ENCODE data around the gene CCDC57.
"Not testable (repeated sequence)": the region's sequence is repeated elsewhere in the genome, so short reads cannot be mapped to it uniquely, and the experiment has no call there.

Gene CCDC57

DNA sequence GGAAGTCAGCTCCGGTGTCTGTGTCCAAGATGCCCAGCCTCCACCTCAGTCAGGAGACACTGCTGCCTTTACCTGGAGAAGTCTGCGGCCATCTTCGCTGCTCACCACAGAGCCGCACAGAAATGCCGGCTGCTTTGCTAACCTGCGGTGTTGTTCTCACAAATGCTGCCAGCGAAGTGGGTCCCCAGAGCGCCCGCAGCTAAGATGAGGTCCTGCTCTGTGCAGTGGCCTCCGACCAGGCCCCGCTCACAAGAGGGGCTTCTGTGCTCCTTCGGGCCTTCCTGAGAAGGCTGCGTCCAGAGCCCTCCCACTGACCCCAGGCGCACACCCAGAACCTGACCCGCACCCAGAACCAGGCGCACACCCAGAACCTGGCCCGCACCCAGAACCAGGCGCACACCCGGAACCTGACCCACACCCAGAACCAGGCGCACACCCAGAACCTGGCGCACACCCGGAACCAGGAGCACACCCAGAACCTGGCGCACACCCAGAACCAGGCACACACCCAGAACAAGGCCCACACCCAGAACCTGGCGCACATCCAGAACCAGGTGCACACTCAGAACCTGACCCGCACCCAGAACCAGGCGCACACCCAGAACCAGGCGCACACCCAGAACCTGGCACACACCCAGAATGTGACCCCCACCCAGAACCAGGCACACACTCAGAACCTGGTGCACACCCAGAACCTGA is 63.1 kb downstream of the CCDC57 start:
- DNase-seq, result no peak

GRCh38 chr17:82148997-82149396 is 63.6 kb downstream of the CCDC57 start:
- DNase-seq, result no peak

GRCh38 chr17:82148011-82148410 is 64.6 kb downstream of the CCDC57 start:
- no peak for DNase-seq

- DNase-seq, result no peak
Observed at GRCh38 chr17:82146663-82147654, 65.7 kb downstream of the CCDC57 start.

DNA sequence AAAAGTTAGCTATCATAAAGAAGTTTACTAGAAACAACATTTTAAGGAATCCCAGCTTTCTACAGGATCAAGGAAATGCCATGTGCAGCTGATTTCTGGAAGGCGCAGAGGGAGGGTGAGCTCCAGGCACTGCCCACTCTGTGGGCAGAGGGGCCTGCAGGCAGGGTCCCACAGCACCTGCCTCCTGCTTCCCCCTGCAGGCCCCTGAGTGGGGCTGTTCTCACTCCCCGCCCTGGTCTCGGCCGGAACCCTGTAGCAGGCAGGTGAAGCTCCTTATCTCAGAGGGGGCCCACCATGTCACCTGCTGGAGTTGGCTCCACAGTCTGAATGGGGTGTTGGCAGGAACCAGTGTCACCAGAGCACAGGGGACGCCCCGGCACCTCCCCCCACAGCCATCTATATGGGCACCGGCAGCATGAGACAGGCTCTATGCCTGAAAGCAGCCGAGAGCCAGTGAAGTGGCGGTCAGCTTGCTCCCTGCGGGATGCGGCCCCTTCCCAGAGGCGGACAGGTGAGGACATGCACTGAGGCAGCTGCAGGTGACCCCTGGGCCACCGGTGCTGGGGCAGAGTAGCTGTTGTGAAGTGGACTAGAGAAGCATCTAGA is 67.0 kb downstream of the CCDC57 start:
- no peak for DNase-seq

DNA sequence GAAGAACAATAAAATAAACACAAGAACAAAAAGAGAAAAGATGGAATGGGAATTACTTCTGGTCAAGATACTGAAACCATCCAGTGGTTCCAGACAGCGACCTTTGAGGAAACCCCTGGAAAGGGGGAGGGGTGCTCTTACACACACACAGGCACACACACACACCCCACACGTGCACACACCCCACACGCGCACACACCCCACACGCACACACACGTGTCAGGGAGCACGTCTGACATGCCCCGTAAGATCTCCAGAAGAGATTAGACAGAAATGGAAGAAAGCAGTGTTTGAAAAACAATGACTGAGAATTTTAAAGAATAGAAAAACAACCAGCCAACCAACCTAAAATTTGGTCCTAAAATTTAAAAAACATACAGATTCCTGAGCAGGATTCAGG is 69.3 kb downstream of the CCDC57 start:
- no peak for DNase-seq

DNA sequence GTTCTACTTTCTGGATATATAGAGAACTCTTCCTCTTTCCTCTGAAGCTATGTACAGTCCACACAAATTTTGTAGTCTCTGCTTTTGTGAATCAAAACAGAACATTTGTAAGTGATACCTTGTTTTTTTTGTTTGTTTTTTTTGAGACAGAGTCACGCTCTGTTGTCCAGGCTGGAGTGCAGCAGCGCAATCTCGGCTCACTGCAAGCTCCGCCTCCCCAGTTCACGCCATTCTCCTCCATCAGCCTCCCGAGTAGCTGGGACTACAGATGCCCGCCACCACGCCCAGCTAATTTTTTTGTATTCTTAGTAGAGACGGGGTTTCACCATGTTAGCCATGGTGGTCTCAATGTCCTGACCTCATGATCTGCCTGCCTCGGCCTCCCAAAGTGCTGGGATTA is 72.7 kb downstream of the CCDC57 start:
- DNase-seq, result not testable (repeated sequence)

GRCh38 chr17:82138511-82138992 is 74.1 kb downstream of the CCDC57 start:
- DNase-seq, result no peak

DNA sequence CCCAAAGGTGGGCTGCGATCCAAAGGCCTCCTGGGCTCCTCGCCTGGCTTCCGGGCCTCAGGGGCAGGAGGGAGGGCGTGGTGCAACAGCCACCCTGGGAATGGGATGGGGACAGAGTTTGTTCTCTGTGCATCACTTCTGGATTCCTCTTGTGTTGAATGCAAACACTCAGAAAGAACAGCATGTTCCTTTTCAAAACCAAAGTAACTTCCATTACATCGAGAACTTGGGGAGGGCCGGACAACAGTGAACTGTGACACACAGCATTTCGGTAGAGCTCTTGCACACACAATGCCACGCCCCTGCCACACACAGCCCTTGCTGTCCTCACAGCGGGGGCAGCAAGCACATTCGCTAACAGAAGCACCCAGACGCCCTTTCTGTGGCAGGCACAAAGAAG is 78.5 kb downstream of the CCDC57 start:
- no peak for DNase-seq

- DNase-seq, result not testable (repeated sequence)
Observed at GRCh38 chr17:82133166-82133953, 79.3 kb downstream of the CCDC57 start.

DNA sequence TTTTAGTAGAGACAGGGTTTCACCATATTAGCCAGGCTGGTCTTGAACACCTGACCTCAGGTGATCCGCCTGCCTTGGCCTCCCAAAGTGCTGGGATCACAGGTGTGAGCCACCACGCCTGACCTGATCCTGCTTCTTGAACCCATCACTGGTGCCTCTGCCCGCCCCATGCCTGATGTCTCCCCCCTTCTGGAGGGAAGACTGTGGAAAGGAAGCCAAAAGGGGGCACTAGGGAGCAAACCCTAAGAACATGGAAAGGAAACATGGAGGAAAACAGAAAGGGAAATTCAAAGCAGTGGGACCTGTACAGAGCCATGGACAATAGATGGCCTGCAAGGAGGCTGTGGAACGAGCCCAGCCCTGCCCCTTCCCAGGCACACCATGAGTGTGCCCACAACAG is 83.5 kb downstream of the CCDC57 start:
- no peak for DNase-seq

GRCh38 chr17:82128287-82128686 is 84.4 kb downstream of the CCDC57 start:
- no peak for DNase-seq

DNA sequence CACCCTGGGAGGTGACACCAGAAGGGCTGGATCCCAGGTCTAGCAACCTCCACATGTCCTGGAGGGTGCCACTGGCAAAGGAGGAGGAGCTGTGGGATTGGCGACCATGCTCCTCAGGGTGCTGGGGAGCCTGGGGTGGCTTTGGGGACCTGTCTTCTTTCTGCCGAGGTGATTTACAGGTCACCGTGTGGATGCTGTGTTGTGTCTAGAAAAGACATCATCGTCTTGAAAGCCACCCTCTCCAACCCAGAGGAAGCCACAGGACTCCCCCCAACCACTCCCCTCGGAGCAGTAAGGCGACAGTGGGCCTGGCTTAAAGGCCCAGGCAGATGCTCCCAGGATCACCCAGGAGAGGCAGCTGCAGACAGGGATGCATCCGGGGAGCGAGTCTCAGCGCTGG is 84.9 kb downstream of the CCDC57 start:
- no peak for DNase-seq

DNA sequence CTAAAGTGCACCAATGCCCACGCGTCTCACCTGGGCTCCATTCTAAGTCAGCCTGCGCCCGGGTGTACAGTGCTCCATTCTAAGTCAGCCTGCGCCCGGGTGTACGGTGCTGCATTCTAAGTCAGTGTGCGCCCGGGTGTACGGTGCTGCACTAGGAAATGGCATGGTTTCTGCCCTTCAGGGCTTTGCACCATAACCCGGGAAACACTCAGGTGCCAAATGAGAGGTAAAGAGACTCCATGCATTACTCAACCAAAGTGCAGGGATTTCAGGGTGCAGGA is 85.4 kb downstream of the CCDC57 start:
- DNase-seq, result no peak

DNA sequence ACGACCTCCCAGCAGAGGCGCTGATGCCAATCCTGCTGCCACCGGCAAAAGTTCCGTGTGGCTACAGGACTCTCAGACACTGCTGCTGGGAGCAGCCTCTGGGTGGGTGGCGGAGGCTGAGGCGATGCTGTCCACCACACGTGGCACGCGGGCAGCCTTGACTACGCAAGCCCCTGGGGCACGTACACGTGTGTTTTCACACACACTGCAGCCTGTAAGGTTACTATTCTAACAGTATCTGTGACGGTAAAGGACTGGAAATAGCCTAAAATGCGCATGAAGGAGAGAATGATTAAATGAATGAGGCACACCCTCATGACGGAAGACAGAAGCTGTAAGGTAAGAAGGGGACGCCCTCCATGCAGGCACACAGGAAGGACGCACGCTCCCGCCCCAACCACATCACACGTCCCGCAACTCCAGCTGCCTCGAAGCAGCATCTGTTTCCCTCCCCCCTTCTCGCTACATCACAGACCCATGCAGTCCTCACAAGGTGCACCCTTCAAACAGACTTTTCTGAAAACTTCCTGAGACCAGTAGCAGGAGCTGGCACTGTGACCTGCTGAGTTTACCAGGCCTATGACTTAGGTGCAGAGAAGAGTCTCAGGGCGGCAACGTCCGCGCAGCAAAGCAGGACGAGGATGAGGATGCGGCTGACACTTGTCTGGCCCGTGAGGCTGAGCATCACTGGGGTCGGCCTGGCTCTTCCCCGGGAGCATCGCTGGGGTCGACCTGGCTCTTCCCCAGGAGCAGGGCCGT is 85.9 kb downstream of the CCDC57 start:
- DNase-seq, result peak; percentile 63 to 67

DNA sequence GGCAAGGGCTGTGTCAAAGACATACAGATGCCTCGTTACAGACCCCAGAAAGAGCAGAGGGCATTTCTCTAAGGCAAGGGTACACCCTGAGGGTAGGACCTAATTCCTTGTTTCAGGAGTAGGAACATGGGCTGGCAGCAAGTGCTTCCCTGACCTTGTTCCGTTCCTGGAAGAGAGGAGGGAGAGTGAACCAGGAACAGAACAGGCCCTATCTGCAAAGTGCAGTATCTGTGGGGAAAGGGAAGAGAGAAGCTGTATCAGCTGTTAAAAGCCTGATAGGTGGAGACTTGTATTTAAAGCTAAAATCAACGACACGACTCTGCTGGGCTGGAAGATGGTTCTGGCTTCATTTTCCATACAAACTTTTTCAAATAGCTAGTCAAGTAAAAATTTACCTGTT is 88.5 kb downstream of the CCDC57 start:
- no peak for DNase-seq

DNA sequence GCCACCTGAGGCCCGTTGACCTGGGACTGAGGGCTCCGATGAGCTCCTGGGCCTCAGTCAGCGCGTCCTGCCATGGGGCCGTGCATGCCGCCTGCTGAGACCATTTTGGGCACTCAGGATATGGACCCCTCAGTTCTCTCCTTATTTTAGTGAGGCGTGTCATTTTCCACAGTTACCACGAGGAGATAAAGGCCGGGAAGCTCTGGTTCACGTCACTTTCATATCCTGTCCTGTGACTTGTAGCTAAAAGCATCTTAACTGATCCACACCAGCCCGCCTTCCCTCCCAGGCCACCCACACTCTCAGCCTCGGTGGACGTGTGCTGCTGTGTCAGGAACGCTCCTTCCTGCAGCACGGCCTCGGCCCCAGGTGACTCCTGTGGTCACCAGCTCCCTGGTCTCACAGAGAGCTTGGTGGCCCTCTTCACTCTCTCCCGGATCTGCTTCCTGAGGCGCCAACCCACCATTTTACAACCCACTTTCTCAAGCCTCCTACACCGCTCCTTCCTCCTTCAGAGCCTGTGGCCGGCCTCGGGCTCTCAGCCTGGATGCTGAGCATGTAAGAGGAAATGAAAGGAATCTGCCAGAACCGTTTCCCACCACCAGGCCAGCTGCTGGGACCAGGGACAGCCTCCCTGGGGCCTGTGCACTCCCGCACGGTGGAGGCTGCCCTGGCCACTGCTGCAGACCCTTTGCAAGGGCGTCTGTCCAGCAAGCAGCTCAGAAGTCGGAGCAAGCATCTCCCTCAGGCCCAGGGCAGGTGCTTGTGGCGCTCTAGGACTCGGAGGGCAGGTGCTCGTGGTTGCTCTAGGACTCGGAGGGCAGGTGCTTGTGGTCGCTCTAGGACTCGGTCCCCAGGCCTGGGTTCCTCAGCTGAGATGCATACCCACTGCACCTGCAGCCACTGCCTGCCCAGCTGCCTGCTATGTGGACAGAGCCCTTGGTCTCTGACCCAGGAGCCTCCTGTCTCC is 90.7 kb downstream of the CCDC57 start:
- DNase-seq, result no peak

- no peak for DNase-seq
Observed at GRCh38 chr17:82121246-82121645, 91.4 kb downstream of the CCDC57 start.

GRCh38 chr17:82120148-82120547 is 92.5 kb downstream of the CCDC57 start:
- peak in 1 of 2 donors; percentile 14 for DNase-seq

DNA sequence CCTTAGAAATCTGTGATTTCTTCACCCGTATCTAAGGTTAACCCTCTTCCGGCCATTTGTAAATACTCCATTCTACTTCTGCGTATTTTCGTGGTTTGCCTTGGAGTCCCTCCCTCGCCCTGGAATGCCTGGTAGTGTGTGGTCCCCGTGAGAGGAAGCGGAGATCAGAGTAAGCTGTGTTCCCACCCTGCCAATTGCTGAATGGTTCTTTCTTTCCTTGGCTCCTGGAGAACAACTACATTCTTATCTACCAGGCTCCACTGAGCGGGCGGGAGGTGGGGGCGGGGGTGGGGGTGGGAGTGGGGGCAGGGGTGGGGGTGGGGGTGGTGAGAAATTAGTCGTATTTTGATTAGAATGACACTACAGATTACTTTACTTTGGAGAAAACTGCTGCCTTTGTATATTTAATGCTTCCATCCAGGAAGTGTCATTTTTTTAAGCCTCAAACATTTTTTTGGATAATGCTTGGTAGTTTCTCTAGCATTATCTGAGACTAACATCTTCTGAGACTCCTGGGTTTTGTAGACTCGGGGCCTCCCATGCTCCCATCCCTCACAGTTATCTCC is 93.7 kb downstream of the CCDC57 start:
- no peak for DNase-seq

Measured in stimulated activated CD4-positive, alpha-beta T cell treated with anti-CD3 and anti-CD28 coated beads, Interleukin-2, amount 100 ng/mL, for 24 hours (primary cell).